HG03460 (cell line): ENCODE measurements around the gene ZNRF4.
"Not testable (repeated sequence)": the region's sequence is repeated elsewhere in the genome, so short reads cannot be mapped to it uniquely, and the experiment has no call there.

Experiments
- ATAC-seq: cut with Tn5 transposase; IDR thresholded peaks from one replicate; pipeline ENCODE4 v1.9.1; 2021; ENCODE audit not compliant: unreplicated experiment

Gene ZNRF4

GRCh38 chr19:5470264-5470671 is 15.1 kb downstream of the ZNRF4 start:
- ATAC-seq = no peak

- ATAC-seq = no peak
Measured at GRCh38 chr19:5472286-5472685, 17.1 kb downstream of the ZNRF4 start.

- ATAC-seq = no peak
Measured at GRCh38 chr19:5473646-5474045, 18.4 kb downstream of the ZNRF4 start.

GRCh38 chr19:5477451-5478215 is 22.4 kb downstream of the ZNRF4 start:
- ATAC-seq = no peak

GRCh38 chr19:5478241-5478924 is 23.2 kb downstream of the ZNRF4 start:
- ATAC-seq = no peak

- ATAC-seq = no peak
Measured at GRCh38 chr19:5478925-5479588, 23.8 kb downstream of the ZNRF4 start.

GRCh38 chr19:5479958-5480357 is 24.7 kb downstream of the ZNRF4 start:
- ATAC-seq = no peak

GRCh38 chr19:5480427-5480836 is 25.2 kb downstream of the ZNRF4 start:
- no peak for ATAC-seq

GRCh38 chr19:5481957-5482356 is 26.7 kb downstream of the ZNRF4 start:
- ATAC-seq = no peak

GRCh38 chr19:5484398-5485285 is 29.4 kb downstream of the ZNRF4 start:
- ATAC-seq = no peak

GRCh38 chr19:5485286-5485636 is 30.0 kb downstream of the ZNRF4 start:
- ATAC-seq = no peak

- not testable (repeated sequence) for ATAC-seq
Measured at GRCh38 chr19:5485658-5486057, 30.4 kb downstream of the ZNRF4 start.

GRCh38 chr19:5487222-5487621 is 32.0 kb downstream of the ZNRF4 start:
- ATAC-seq = no peak

- ATAC-seq = no peak
Measured at GRCh38 chr19:5489551-5489950, 34.3 kb downstream of the ZNRF4 start.

- no peak for ATAC-seq
Measured at GRCh38 chr19:5491565-5491964, 36.3 kb downstream of the ZNRF4 start.

GRCh38 chr19:5492281-5492634 is 37.0 kb downstream of the ZNRF4 start:
- no peak for ATAC-seq

GRCh38 chr19:5492635-5493409 is 37.6 kb downstream of the ZNRF4 start:
- ATAC-seq = no peak

- no peak for ATAC-seq
Measured at GRCh38 chr19:5494773-5495172, 39.6 kb downstream of the ZNRF4 start.

GRCh38 chr19:5495792-5496191 is 40.6 kb downstream of the ZNRF4 start:
- ATAC-seq = no peak

- ATAC-seq = no peak
Measured at GRCh38 chr19:5497297-5497696, 42.1 kb downstream of the ZNRF4 start.
